ENCODE measurements around the gene HM13.
A peak's percentile ranks its signal among the peaks of the same experiment; 100 is the strongest.
"Not testable (repeated sequence)": the region's sequence is repeated elsewhere in the genome, so short reads cannot be mapped to it uniquely, and the experiment has no call there.

The HM13 gene

DNA sequence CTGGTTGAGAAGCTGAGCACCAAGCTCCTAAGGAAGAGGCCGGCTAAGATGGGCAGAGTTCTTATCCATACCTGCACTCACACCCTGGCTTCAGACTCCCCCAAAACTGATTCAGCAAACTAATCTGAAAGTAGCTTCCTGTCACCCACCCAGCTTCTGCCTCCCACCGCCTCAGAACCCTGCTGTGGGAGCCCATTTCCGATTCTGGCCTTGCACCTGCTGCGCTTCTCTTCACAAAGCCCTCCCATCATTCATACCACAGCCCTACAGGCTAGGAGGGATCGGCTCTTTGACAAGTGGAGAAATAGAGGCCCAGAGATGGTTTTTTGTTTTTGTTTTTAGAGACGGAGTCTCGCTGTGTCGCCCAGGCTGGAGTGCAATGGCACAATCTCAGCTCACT lies 28.7 kb downstream of the HM13 start:
- no peak for DNase-seq (ENCODE audit: low spot score)

DNA sequence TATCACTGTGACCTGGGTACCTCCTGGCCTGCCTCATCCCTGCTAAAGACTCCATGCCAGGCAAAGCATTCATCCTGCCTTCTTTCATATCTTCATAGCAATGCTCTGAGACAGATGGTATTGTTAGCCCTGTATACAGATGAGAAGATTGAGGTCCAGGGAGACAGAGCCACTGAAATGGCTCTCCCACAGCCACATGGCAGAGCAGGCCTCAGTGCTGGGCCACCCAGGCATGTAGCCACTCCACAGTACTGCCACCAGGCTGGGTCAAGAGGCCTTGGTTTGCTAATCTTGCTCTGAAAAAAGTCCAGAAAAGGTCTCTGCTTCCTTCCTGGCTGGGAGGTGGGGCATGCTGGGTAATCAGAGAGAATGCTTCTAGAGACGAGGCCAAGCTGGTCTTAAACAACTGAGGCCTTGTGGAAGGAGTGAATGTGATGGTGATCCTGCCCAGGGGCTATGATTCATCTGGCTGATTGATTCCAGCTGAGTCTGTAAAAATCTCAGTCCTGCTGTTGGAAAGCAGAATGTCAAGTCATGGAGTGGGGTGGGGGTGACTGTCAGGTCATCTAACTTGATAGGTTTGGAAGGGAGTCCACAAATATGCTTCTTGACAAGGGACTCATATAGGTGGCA lies 29.8 kb downstream of the HM13 start:
- peak; percentile 93 for DNase-seq (ENCODE audit: low spot score)

DNA sequence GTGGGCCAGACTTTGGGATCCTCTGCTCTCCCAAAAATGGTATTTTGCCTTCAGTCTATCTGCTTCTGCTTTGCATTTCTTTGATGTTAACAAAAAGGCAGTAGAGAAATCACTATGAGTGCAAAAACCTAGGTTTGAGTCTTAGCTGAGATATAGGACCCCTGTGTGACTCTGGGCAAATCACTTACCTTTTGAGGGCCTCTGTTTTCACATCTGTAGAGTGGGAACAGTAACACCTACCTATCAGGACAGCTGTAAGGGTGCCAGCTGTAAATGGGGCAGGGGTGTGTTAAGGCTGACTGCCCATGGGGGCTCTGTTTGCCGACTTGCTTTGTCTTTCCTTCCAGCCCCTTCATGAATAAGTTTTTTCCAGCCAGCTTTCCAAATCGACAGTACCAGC lies 30.4 kb downstream of the HM13 start:
- no peak for DNase-seq (ENCODE audit: low spot score)

DNA sequence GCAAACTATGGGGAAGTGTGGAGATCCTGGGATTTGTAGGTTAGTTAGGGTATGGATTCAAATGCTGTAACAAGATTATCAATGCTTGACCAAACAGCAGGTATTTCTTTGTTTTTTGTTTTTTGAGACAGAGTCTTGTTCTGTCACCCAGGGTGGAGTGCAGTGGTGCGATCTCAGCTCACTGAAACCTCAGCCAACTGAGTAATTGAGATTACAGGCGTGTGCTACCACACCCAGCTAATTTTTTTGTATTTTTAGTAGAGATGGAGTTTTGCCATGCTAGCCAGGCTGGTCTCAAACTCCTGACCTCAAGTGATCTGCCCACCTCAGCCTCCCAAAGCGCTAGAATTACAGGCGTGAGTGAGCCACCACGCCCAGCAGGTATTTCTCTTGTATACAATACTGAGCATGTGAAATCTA lies 31.4 kb downstream of the HM13 start:
- DNase-seq (ENCODE audit: low spot score): not testable (repeated sequence)

DNA sequence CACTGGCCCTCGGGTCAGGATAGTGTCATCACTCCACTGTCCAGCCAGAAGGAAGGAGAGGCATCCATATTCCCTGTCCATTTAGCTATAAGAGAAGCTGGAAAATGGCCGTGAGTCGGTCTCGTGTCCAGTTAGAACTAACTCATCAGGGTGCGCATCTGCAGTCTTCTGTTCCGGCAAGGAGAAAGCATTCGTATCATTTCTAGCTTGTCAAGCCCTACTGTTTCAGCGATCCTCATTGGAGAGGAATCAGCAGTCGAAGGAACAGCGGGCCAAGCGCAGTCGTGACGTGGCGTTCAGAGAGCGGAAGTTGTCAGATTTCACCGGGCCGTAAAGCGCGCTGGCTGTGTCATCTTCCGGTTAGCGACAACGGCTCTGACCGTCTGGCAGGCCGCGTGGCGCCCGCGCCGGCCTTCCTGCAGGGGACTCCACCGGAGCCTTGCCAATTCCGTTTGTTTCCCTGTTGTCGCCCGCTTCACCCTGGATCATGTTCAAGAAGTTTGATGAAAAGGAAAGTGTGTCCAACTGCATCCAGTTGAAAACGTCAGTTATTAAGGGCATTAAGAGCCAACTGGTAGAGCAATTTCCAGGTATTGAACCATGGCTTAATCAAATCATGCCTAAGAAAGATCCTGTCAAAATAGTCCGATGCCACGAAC lies 32.9 kb downstream of the HM13 start:
- DNase-seq (ENCODE audit: low spot score): peak; percentile 69

DNA sequence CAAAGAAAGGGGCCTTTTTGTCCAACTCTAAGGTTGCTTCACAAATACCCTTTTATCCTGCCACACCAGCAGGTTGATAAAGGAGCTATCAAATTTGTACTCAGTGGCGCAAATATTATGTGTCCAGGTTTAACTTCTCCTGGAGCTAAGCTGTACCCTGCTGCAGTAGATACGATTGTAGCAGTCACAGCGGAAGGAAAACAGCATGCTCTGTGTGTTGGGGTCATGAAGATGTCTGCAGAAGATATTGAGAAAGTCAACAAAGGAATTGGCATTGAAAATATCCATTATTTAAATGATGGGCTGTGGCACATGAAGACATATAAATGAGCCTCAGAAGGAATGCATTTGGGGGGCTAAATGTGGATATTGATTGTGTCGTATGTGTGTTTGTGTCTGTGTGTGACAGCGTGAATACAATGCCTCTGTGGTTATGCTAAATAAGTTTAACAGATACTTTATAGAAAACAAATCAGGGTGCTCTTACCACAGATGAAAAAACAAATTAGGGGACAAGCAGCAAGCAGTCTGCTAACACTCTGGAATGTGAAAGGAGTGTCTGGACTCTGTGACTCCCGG lies 33.6 kb downstream of the HM13 start:
- no peak for DNase-seq (ENCODE audit: low spot score)

DNA sequence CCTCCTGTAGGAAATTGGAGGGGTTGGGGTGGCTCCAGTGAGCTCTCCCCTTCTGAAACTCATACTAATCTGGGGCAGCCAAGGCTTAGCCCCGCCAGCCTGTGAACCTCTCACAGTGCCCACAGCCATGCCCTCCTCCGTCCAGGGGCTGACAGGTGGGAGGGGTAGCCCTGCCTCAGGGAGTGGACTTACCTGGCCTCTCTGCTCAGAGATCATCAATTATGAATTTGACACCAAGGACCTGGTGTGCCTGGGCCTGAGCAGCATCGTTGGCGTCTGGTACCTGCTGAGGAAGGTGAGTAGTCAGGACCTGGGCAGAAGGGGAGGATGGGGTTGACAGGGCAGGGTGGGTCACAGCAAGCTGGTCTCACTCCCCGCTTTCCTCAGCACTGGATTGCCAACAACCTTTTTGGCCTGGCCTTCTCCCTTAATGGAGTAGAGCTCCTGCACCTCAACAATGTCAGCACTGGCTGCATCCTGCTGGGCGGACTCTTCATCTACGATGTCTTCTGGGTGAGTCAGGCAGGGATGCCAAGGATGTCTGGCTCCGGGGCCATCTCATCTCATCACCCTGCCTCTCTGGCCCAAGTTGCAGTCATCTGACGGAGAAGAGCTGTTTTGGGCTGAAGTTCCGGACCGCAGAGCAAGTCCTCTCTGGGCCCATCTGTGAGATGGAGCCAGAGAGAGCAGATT lies 34.7 kb downstream of the HM13 start:
- no peak for DNase-seq (ENCODE audit: low spot score)

DNA sequence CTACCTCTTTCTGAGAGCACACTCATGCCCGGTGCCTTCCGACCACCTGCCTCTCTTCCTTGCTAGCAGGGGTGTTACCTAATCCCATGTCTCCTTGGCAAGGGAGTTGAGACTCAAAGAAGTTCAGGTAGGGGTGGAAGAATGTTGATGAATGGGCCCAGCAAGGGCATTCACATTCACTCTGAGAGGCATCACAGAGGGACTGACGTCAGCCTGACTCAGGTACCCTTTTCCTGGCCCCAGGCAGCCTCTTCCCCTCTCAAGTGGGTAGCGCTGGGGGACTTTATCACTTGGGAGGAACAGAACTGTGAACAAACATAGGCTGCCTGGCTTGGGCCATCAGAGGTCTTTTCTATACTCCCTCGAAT lies 35.3 kb downstream of the HM13 start:
- DNase-seq (ENCODE audit: low spot score): no peak

DNA sequence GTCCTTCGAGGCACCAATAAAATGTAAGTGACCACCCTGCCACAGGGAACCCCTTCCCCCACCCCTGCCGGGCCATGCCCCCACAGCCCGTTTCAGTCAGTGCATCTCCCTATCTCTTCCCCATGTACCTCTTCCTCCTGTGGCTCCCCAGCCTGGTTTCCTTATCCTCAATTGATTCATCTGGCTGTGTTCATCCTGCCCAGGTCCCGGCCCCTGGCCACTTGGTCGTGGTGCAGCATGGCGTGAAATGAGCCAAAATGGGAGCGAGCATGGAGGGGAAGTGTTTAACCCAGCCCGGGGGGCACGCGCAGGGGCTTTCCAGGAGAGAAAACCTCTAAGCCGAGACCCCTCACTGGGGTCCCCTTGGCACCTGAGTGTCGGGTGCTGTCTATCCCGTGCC lies 35.9 kb downstream of the HM13 start:
- no peak for DNase-seq (ENCODE audit: low spot score)

DNA sequence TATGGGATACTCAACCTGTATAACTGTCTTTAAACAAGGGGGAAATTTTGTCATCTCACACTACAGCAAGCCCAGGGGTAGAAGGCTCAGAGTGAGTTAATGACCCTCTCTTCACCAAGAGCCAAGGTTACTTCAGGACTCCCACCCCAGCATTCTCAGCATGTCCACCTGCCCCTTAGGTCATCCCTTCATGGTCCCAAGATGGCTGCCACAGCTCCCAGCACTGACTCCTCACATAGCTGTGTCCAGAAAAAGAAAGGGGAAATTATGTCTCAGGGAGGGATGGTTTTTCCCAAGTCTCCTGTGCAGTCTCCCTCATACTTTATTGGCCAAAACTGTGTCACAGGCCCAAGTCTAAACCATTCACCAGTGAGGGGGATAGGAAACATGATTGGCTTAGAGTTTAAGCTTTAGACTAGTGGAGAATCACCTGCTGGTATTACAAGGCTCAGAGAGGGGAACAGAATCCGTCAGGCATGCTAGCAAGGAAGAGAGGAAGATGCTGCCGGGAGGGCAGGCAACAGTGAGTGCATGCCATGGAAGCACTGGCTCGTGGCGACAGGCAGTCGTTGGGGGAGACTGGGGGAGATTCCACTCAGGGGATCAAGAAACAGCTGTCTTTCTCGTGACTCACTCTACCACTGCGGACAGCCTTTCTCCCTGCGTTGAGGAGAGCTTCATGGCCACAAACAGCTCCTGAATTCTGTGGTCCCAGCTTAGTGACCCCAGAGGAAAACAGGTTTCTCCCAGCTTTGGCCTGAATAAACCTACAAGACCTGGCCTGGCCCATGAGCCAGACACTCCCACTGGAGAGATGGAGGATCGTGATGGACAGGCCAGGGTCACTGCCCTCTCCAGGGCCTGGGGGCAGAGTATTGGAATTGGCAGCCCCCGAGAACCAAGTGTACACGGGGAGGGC lies 37.2 kb downstream of the HM13 start:
- DNase-seq (ENCODE audit: low spot score): no peak

DNA sequence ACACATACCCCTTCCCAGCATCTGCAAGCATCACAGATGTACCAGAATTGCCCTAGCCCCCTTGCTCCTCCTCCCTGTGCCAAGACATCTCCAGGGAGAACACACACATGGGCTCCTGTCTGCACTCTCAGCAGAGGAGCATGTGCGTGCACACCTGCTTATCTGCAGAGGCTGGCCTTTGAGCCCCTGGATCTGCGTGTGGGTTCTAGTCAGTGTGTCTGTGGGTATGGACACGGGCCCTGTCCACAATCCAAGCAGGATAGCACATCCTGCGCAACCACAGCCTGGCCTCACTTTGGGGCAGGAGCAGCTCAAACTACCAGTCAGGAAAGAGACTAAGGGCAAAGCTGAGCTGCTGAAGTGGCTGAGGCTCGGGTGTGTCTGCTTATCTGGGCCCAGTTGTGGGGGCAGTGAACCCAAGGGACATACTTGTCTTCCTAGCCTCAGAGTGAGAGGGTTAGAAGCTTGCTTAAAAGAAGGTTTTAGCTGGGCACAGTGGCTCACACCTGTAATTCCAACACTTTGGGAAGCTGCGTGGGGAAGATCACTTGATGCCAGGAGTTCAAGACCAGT lies 41.0 kb downstream of the HM13 start:
- no peak for DNase-seq (ENCODE audit: low spot score)

DNA sequence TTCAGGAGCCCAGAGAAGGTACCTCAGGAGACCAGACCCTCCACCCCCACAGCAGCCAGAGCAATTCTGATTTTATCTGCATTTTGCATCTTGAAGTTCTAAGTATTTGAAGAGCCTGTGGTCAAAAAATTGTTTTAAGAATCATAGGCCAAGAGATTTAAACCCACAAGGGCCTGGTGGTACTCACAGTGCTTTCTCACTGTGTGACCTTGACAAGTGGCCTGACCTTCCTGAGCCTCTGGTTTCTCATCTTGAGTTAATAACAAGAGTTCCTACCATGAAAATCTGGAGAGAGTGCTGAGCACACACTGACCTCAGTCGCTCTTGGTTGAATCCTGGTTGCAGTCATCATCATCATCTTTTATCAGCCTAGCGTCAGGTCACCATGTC lies 45.5 kb downstream of the HM13 start:
- DNase-seq (ENCODE audit: low spot score): no peak

DNA sequence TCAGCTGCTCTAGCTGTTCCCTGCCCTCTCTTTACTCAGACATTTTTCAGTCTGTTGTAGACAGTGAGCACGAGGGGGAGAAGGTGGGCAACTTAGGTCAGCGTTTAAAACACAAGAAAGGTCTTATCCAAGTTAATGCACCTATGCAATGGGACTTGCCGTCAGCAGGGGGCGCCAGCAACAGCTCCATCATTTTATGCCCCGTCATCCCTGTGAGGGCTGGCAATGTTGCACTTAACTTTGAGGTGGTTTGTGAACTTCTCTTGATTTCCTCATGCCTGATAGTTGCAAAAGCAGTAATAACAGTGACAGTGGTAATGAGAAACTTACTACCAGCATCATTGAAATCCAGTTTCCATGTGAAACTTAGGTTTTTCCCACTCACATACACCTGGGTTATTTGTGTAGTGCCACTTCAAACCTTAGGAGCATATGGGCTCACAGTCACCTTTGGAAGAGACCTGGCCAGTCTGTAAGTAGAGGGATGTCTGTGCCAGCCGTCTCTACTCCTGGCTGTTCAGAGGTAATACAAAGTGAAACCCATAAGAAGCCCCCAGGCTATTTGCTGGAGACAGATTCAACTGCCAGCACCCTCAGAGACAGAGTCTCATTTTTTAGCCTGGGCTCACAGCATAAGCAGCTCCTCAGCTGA lies 46.0 kb downstream of the HM13 start:
- peak; percentile 74 for DNase-seq (ENCODE audit: low spot score)

DNA sequence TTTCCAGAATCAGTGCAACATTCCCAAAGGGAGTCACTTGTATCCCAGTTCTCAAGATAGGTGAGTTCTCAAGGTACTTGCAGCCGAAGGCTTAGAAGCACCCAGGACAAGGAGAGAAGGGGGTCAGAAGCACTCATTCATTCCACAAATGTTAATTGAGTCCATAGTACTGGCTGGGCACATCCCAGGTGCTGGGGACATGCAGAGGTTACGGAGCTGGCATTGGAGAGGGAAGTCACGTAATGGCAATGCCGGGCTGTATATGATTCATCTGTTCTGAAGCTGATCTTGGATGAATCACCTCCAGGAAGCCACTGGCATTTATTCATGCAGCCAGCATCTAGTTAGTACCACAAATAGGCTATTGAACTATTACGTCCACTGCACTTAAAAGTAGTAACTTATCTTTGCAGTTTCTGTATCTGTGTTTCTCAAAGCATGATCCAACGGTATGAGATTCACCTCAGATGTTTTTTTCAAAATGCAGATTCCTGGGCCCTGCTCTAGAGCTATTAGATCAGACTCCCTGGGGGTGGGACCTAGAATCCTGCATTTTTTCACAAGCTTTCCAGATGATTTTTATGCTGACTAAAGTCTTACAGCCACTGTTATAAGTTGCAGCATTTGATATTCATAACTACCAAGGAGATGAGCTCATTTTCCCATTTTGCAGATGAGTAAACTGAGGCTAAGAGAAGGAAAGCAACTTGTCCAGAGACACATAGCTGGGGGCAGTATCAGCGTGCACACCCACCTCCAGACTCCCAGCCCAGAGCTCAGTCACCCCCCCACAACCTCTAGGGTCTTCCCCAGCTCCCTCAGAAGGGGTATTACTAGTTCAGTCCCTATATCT lies 46.7 kb downstream of the HM13 start:
- DNase-seq (ENCODE audit: low spot score): peak; percentile 87

DNA sequence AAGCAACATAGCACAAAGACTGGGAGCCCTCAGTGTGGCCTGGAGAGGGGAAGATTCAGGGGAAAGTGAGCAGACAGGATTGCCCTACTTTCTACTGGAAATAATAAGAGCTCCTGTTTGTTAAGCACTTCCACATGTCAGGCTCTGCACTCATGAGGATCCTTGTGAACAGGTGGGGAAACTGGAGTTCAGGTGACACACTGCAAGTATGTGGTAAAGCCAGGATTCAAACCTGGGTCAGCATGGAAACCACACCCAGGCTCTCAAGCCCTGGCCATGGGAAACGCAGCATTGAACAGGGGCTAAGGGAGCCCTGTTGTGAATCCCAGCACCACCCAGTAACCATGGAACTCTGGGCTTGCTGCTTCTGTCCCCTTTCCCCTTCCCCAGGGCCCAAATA lies 48.0 kb downstream of the HM13 start:
- no peak for DNase-seq (ENCODE audit: low spot score)

DNA sequence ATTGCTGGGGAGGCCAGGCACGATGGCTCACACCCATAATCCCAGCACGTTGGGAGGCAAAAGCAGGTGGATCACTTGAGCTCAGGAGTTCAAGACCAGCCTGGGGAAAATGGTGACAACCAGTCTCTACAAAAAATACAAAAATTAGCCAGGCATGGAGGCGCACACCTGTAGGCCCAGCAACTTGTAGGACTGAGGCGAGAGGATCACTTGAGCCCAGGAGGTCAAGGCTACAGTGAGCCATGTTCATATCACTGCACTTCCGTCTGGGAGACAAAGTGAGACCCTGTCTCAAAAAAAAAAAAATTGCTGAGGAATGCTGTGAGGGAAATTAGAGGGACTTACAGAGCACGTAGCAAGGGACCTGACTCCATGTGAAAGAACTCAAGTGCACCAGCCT lies 50.0 kb downstream of the HM13 start:
- DNase-seq (ENCODE audit: low spot score): no peak

DNA sequence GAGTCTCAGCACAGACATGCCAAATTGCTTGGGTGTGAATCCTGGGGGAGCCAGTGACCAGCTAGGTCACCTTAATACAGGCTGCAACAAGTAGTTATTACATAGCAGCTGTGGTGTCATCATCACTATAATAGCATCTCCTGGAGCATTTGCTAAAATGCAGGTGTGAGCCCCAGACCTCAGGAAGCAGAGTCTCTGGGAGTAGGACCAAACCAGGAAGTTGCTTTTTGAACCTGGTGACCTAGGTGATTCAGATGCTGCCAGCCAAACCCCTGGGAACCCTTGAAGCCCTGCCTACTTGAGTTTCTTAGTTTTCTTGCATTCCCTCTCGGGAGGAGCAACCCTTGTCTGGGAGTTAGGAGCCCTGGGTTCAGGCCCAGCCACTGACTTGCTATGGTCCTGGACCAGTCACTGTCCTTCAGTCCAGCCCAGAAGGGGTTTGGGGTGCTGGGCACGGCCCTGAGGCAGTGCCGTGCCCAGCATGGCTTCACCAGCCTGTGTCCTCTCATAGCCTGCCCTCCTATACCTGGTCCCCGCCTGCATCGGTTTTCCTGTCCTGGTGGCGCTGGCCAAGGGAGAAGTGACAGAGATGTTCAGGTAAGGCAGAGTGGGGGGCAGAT lies 51.6 kb downstream of the HM13 start:
- DNase-seq (ENCODE audit: low spot score): no peak

DNA sequence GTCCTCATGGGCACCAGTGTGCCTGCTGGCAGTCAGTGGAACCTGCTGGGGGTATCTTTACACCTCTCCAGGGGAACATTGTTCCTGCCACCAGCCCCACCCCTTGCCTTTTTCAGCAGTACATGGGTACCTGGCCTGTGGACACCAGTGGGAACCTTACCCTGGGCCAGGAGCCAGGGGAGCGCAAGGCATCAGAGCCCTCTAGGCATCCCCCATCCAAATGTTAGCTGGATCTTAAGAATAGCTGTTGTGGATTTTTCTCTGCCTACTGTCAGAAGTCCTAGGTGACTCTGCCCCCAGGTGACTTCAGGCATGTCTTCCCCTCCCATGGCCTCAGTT lies 52.0 kb downstream of the HM13 start:
- DNase-seq (ENCODE audit: low spot score): no peak

DNA sequence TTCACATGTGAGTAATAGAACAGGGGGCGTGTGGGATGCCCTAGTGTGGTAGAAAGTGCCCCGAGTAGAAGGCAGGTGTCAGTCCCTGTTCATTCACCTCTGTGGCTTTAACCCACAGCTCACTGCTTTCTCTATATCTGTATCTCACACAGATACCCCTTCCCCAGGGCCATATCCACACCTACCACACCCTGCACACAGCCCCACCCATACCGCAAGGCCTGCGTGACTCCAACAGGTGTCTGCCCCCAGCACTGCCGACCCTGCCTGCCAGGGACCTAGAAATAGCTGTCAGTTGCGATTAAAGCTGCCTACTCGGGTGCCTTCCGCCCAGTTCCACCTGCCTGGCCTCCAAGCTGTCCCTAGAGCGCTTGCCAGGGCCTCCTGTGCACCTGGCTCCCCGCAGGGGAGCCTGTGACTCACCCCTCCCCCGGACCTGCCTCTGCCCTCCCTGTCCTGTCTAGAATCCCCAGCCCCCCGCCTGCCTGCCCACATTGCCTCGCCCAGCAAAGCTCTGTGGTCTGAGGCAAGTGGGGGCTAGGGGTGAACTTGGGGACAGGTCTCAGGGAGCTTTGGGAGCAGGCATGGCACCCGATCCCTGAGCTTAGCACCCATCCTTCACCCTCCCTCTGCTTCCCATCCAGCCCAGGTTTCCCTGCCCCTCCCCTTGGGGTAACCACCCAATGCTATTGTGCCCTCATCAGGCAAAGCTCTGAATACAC lies 52.6 kb downstream of the HM13 start:
- no peak for DNase-seq (ENCODE audit: low spot score)

DNA sequence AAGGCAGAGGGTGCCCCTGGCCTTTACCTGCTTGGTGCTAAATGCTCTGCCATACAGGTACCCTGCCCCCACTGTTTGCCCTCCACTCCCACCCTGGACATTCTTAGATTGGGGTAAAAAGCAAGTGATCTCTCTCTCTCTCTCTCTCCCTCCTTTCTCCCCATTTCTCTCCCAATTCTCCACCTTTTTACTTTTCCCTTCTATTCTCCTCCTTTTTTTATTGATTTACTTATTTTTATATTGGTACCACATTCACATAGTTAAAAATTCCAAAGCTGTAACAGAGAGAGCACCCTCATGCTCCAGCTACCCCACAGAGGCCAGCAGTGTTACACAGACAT lies 53.1 kb downstream of the HM13 start:
- DNase-seq (ENCODE audit: low spot score): no peak

All from hepatic stellate cell (primary cell).